A549 (cell line): ENCODE results near the gene NDUFB11. TPM values are rescaled to one million over a fixed set of nuclear protein-coding genes. Genes with fewer than 3 reads are reported as not detected.

Source experiments
- ATAC-seq, 2 experiments: fragments of 200-7000 bp in 1 of 2; fragments of >200 bp in 1 of 2; cut with Nextera tagmentation in 1 of 2; cut with Tn5 transposase in 1 of 2; 3 replicates each; pipeline versions ENCODE4 v1.8.0 to v1.9.1; 2018 to 2020; ENCODE audit warnings: mild to moderate bottlenecking in 1 of 2, moderate library complexity in 1 of 2
- CTCF ChIA-PET: fragments of 300-600 bp; sonication (Branson Sonifier 250); formaldehyde crosslinking; extraction: SDS; loops from one replicate; lab custom pipeline; 2021; ENCODE audit warnings: antibody characterized with exemption, inconsistent platforms; lab: Yijun Ruan, JAX
- POLR2A ChIA-PET: fragments of 350-600 bp; formaldehyde crosslinking; extraction: SDS; loops from one replicate; lab custom pipeline; 2021; ENCODE audit warnings: antibody characterized with exemption, inconsistent platforms; lab: Yijun Ruan, JAX
- DNase-seq, 2 experiments: peaks; one replicate each; pipeline versions ENCODE4 v3.0.0 to v3.0.0-alpha.2; 2011 to 2016; ENCODE audit warnings: low read depth in 1 of 2, low spot score in 1 of 2
- FAIRE-seq: peaks from 2 replicates; lab custom pipeline; 2011; peaks lifted over from hg19 to GRCh38; lab: Jason Lieb, UNC
- H3K27ac ChIP-seq, 2 experiments: fragments of >200 bp; sonication (Bioruptor Twin); formaldehyde crosslinking; 3 replicates each; pipeline ENCODE4 v1.5.1; 2016 to 2017
- H3K4me1 ChIP-seq: fragments of >200 bp; sonication (Bioruptor Twin); formaldehyde crosslinking; 3 replicates; pipeline ENCODE4 v1.6.1; 2016
- H3K4me2 ChIP-seq: fragments of >200 bp; sonication (Bioruptor Twin); formaldehyde crosslinking; 3 replicates; pipeline ENCODE4 v1.6.1; 2016
- H3K4me3 ChIP-seq: fragments of >200 bp; sonication (Bioruptor Twin); formaldehyde crosslinking; 3 replicates; pipeline ENCODE4 v1.5.1; 2016
- H3K9me3 ChIP-seq: fragments of >200 bp; sonication (Bioruptor Twin); formaldehyde crosslinking; 3 replicates; pipeline ENCODE4 v1.6.1; 2016
- BHLHE40 ChIP-seq: IDR thresholded peaks from 2 replicates; pipeline ENCODE4 v1.6.1; 2012; ENCODE audit warnings: low read depth, low read length, inconsistent platforms
- CBX2 ChIP-seq: fragments of 200-600 bp; sonication (generic); IDR thresholded peaks from 2 replicates; pipeline ENCODE4 v1.6.1; 2016; ENCODE audit warnings: low read depth, mild to moderate bottlenecking, borderline replicate concordance
- CBX8 ChIP-seq: fragments of 200-600 bp; sonication (generic); IDR thresholded peaks from 2 replicates; pipeline ENCODE4 v1.6.1; 2016
- CEBPB ChIP-seq, 2 experiments: fragments of >200 bp in 1 of 2; sonication (Bioruptor Twin) in 1 of 2; formaldehyde crosslinking in 1 of 2; IDR thresholded peaks; 2 replicates each; pipeline ENCODE4 v1.6.1; 2012 to 2016
- CTCF ChIP-seq: fragments of >200 bp; sonication (Bioruptor Twin); formaldehyde crosslinking; IDR thresholded peaks from 3 replicates; pipeline ENCODE4 v1.5.1; 2016
- E2F6 ChIP-seq: IDR thresholded peaks from 2 replicates; pipeline ENCODE4 v1.6.1; 2012; ENCODE audit warnings: low read depth, borderline replicate concordance
- EHF ChIP-seq: fragments of 250-450 bp; sonication (Bioruptor Pico); IDR thresholded peaks from 2 replicates; pipeline ENCODE4 v1.5.0; 2020; ENCODE audit warnings: mild to moderate bottlenecking
- ESRRA ChIP-seq: fragments of 150-350 bp; IDR thresholded peaks from 2 replicates; pipeline ENCODE4 v1.6.1; 2014; ENCODE audit warnings: mild to moderate bottlenecking, low read length, borderline replicate concordance
- GATA3 ChIP-seq: IDR thresholded peaks from 2 replicates; pipeline ENCODE4 v1.6.1; 2012; ENCODE audit warnings: borderline replicate concordance
- HES2 ChIP-seq: fragments of >200 bp; sonication (Bioruptor Twin); formaldehyde crosslinking; IDR thresholded peaks from 2 replicates; pipeline ENCODE4 v1.6.1; 2016
- HEYL ChIP-seq: fragments of 250-450 bp; sonication (Bioruptor Pico); IDR thresholded peaks from 2 replicates; pipeline ENCODE4 v1.8.0; 2021; ENCODE audit warnings: mild to moderate bottlenecking, moderate library complexity
- HMGXB4 ChIP-seq: fragments of 250-450 bp; sonication (Bioruptor Pico); IDR thresholded peaks from 2 replicates; pipeline ENCODE4 v1.5.0; 2021; ENCODE audit warnings: mild to moderate bottlenecking, moderate library complexity, borderline replicate concordance
- JUNB ChIP-seq: fragments of >200 bp; sonication (Bioruptor Twin); formaldehyde crosslinking; IDR thresholded peaks from 2 replicates; pipeline ENCODE4 v1.6.1; 2016
- KDM1A ChIP-seq: fragments of 200-600 bp; sonication (generic); IDR thresholded peaks from 2 replicates; pipeline ENCODE4 v1.6.1; 2016; ENCODE audit warnings: low read depth, mild to moderate bottlenecking
- MAFK ChIP-seq: fragments of 450-650 bp; IDR thresholded peaks from 2 replicates; pipeline ENCODE4 v1.6.1; 2014; ENCODE audit not compliant: partially characterized antibody
- NFE2L2 ChIP-seq: fragments of 150-350 bp; conservative IDR thresholded peaks from 2 replicates; pipeline ENCODE4 v1.6.1; 2014; ENCODE audit warnings: low read length
- PBX3 ChIP-seq: IDR thresholded peaks from 2 replicates; pipeline ENCODE4 v1.6.1; 2012
- PHF8 ChIP-seq: fragments of 200-600 bp; sonication (generic); IDR thresholded peaks from 2 replicates; pipeline ENCODE4 v1.6.1; 2016; ENCODE audit warnings: low read depth, mild to moderate bottlenecking, antibody characterized with exemption, moderate library complexity, borderline replicate concordance
- POLR2A ChIP-seq: IDR thresholded peaks from 2 replicates; pipeline ENCODE4 v1.6.1; 2012; ENCODE audit warnings: mild to moderate bottlenecking, low read length
- POLR2AphosphoS2 ChIP-seq: conservative IDR thresholded peaks from 2 replicates; pipeline ENCODE4 v1.6.1; 2012; ENCODE audit warnings: low read length, improper control_type of control experiment, inconsistent platforms
- RARB ChIP-seq: fragments of 250-450 bp; sonication (Bioruptor Pico); IDR thresholded peaks from 2 replicates; pipeline ENCODE4 v1.8.0; 2021; ENCODE audit warnings: mild to moderate bottlenecking, moderate library complexity
- REST ChIP-seq: fragments of 200-600 bp; sonication (generic); IDR thresholded peaks from 2 replicates; pipeline ENCODE4 v1.6.1; 2016; ENCODE audit warnings: antibody characterized with exemption, mild to moderate bottlenecking, moderate library complexity
- SREBF2 ChIP-seq: fragments of 450-650 bp; IDR thresholded peaks from 2 replicates; pipeline ENCODE4 v1.6.1; 2014; ENCODE audit warnings: mild to moderate bottlenecking, moderate library complexity
- TP53 ChIP-seq: fragments of 250-450 bp; sonication (Bioruptor Pico); IDR thresholded peaks from 2 replicates; pipeline ENCODE4 v1.5.0; 2021; ENCODE audit warnings: mild to moderate bottlenecking, moderate library complexity
- ZC3H11A ChIP-seq: fragments of 450-650 bp; IDR thresholded peaks from 2 replicates; pipeline ENCODE4 v1.6.1; 2014; ENCODE audit warnings: antibody characterized with exemption, mild to moderate bottlenecking
- ZFP36 ChIP-seq: fragments of 450-650 bp; IDR thresholded peaks from 2 replicates; pipeline ENCODE4 v1.6.1; 2014; ENCODE audit warnings: borderline replicate concordance; ENCODE audit not compliant: partially characterized antibody
- ZNF302 ChIP-seq: fragments of 250-450 bp; sonication (Bioruptor Pico); IDR thresholded peaks from 2 replicates; pipeline ENCODE4 v1.9.0; 2021; ENCODE audit warnings: inconsistent platforms, mild to moderate bottlenecking, moderate library complexity
- WGBS: methylation state at CpG from one replicate; pipeline ENCODE4 v1.1.6; 2017; ENCODE audit errors: missing lambda C conversion rate; 5-methylcytosine and 5-hydroxymethylcytosine counted together
- polyA plus RNA-seq, 4 experiments: library from polyadenylated mRNA; depleted of rRNA in 3 of 4; stranded (reverse); fragments of >200 nt; fragmentation: RNase III in 1 of 4; extraction: RNeasy Plus Mini Kit Qiagen cat#74134 plus additional on column Dnase treatment in 1 of 4; gene quantifications; 2 replicates in 3 of 4; 3 replicates in 1 of 4; pipeline ENCODE4 v1.2.3, GENCODE V29; 2011 to 2017

Gene NDUFB11
- polyA plus RNA-seq, 2 of the 4 experiments (the other 2 are of a cell fraction), result 84.5 to 147 TPM

- H3K4me2 ChIP-seq, result no peak overlapping the region
- ChIA-PET POLR2A (interaction anchor here (0.6 kb wide), 1 partner anchor 584 kb away, joined by 4 read pairs; no protein-coding TSS in a partner anchor), CTCF (no interaction called here)
- H3K4me1 ChIP-seq, result no peaks in the 10 kb centered on the region
- no peak overlapping the region for H3K4me3 ChIP-seq
- WGBS, result 95% methylated on average over 23 of the region's 23 CpGs
- DNase-seq, result no peak
- no peaks in the 10 kb centered on the region for H3K9me3 ChIP-seq
- no peak overlapping the region for H3K27ac ChIP-seq
- TF ChIP-seq REST (no peak), HMGXB4 (CRISPR knock-in tag) (no peak), TP53 (CRISPR knock-in tag) (no peak), GATA3 (no peak), PHF8 (no peak), ZC3H11A (no peak), POLR2AphosphoS2 (no peak), PBX3 (no peak), POLR2A (no peak), KDM1A (no peak), NFE2L2 (no peak), HES2 (no peak), SREBF2 (no peak), ZFP36 (no peak), MAFK (no peak), ZNF302 (CRISPR knock-in tag) (no peak), BHLHE40 (no peak), RARB (CRISPR knock-in tag) (no peak), E2F6 (no peak), ESRRA (no peak)
- no peak for FAIRE-seq
- ATAC-seq, result no peak
These were observed 31.7 kb upstream of the NDUFB11 start for GRCh38 chrX:47176101-47176740.

GRCh38 chrX:47175588-47175980 is 31.1 kb upstream of the NDUFB11 start:
- no peak for ATAC-seq
- no peak for DNase-seq
- ChIA-PET POLR2A (no interaction called here), CTCF (no interaction called here)
- H3K4me1 ChIP-seq, result no peaks in the 10 kb centered on the region
- H3K4me2 ChIP-seq, result no peak overlapping the region
- FAIRE-seq, result no peak
- no peak overlapping the region for H3K27ac ChIP-seq
- no peak overlapping the region for H3K4me3 ChIP-seq
- no peaks in the 10 kb centered on the region for H3K9me3 ChIP-seq
- WGBS, result 93% methylated on average over 11 of the region's 12 CpGs
- TF ChIP-seq CBX8 (no peak), CTCF (no peak), MAFK (no peak), CEBPB (IDR thresholded peaks at IDR 0.05) (no peak), CBX2 (no peak), EHF (CRISPR knock-in tag) (no peak), REST (no peak), HEYL (CRISPR knock-in tag) (no peak), JUNB (no peak)
